ENCODE results near the gene ZFR2. TPM values are rescaled to one million over a fixed set of nuclear protein-coding genes. Genes with fewer than 3 reads are reported as not detected.

The ZFR2 gene
- total RNA-seq, result not detected

DNA sequence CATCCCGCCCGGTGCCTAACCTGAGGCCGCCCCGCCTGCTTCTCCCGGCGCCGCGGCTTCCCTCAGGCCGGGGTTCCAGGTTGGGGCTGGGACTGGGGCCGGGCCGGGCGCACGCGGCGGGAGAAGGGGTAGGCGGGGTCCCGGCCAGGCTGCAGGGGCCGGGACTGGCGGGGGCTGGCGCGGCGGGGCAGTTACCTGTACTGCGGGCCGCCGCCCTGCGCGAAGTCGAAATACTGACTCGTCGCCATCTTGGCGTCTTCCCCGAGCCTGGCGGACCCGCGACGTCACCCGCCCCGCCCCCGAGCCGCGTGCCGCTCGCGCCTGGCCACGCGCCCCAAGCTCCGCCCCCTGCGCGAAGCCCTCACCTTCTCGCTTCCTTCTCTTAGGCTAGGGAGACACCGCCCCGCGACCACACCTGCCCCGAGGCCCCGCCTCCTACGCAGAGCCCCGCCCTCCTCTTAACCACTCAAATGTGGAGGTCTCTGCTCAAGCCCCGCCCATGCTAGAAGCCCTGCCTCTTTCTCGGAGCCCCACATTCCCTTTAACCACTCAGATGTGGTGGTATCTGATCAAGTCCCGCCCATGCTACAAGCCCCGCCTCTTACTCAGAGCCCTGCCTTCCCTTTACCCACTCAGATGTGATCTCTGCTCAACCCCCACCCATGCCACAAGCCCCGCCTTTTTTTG lies at the start of gene ZFR2:
TSS of gene ZFR2 (minus strand) at position 269 of the 687 bp plus-strand sequence. CDS start at position 248, 21 bp downstream.
- TF ChIP-seq, protein P1, sequence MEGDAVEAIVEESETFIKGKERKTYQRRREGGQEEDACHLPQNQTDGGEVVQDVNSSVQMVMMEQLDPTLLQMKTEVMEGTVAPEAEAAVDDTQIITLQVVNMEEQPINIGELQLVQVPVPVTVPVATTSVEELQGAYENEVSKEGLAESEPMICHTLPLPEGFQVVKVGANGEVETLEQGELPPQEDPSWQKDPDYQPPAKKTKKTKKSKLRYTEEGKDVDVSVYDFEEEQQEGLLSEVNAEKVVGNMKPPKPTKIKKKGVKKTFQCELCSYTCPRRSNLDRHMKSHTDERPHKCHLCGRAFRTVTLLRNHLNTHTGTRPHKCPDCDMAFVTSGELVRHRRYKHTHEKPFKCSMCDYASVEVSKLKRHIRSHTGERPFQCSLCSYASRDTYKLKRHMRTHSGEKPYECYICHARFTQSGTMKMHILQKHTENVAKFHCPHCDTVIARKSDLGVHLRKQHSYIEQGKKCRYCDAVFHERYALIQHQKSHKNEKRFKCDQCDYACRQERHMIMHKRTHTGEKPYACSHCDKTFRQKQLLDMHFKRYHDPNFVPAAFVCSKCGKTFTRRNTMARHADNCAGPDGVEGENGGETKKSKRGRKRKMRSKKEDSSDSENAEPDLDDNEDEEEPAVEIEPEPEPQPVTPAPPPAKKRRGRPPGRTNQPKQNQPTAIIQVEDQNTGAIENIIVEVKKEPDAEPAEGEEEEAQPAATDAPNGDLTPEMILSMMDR (IDR thresholded peaks at IDR 0.05), result no peak
- no peak for TF ChIP-seq POLR2A (IDR thresholded peaks at IDR 0.05)
- H3K4me3 ChIP-seq (replicated peaks in 1 of 3), result no peak within 1 kb of the TSS
- intact Hi-C loops (cut with DNase I), result no loop called here
- H3K36me3 ChIP-seq, result no peaks in the 10 kb centered on the region
- peaks cover 16% of the 10 kb centered on the region for H3K27me3 ChIP-seq
- no peaks in the 10 kb centered on the region for H3K9me3 ChIP-seq
- no peak for DNase-seq
- WGBS, 2 donors, result 14 to 20% methylated on average over 16 to 17 of the region's 62 CpGs
- no peak within 1 kb of the TSS for H3K27ac ChIP-seq
- H3K4me1 ChIP-seq, result peaks cover 0 to 5% of the 10 kb centered on the region in 2 donors

- H3K4me1 ChIP-seq, result no peaks in the 10 kb centered on the region
- no peak for DNase-seq
- H3K9me3 ChIP-seq, result no peaks in the 10 kb centered on the region
- intact Hi-C loops (cut with DNase I), result no loop called here
- H3K27ac ChIP-seq, result no peak overlapping the region
- no peaks in the 10 kb centered on the region for H3K36me3 ChIP-seq
- TF ChIP-seq POLR2A (IDR thresholded peaks at IDR 0.05), result no peak
- TF ChIP-seq, protein P1 (IDR thresholded peaks at IDR 0.05), result no peak
- WGBS, 2 donors, result 91 to 93% methylated on average over 5 of the region's 5 CpGs
- H3K4me3 ChIP-seq (replicated peaks in 1 of 3), result no peak overlapping the region
- no peaks in the 10 kb centered on the region for H3K27me3 ChIP-seq
Measured at GRCh38 chr19:3916033-3916432, 47.2 kb upstream of the ZFR2 start.

DNA sequence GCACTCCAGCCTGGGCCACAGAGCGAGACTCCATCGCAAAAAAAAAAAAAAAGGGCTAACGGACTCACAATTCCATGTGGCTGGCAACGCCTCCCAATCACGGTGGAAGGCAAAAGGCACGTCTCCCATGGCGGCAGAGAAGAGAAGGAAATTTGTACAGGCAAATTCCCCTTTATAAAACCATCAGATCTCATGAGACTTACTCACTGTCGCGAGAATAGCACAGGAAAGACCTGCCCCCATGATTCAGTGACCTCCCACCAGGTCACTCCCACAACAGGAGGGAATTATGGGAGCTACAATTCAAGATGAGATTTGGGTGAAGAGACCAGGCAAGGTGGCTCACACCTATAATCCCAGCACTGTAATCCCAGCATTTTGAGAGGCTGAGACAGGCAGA lies 45.4 kb upstream of the ZFR2 start:
- Histone ChIP-seq H3K4me1 (no peaks in the 10 kb centered on the region), H3K27me3 (no peaks in the 10 kb centered on the region), H3K4me3 (replicated peaks in 1 of 3) (no peak overlapping the region), H3K27ac (no peak overlapping the region), H3K36me3 (no peaks in the 10 kb centered on the region), H3K9me3 (no peaks in the 10 kb centered on the region)
- no peak for TF ChIP-seq POLR2A (IDR thresholded peaks at IDR 0.05)
- TF ChIP-seq, protein P1 (IDR thresholded peaks at IDR 0.05), result no peak
- intact Hi-C loops (cut with DNase I), result no loop called here
- DNase-seq, result no peak
- WGBS, 2 donors, result 84 to 92% methylated on average over 9 of the region's 9 CpGs

GRCh38 chr19:3910105-3910504 lies 41.3 kb upstream of the ZFR2 start:
- intact Hi-C loops (cut with DNase I), result no loop called here
- 94 to 100% methylated on average over 1 of the region's 1 CpG for WGBS, 2 donors

More at GRCh38 chr19:3910105-3910504, 41.3 kb upstream of the ZFR2 start:
- no peak for DNase-seq
- H3K4me1 ChIP-seq, result no peaks in the 10 kb centered on the region
- no peak overlapping the region for H3K4me3 ChIP-seq (replicated peaks in 1 of 3)
- H3K36me3 ChIP-seq, result no peaks in the 10 kb centered on the region
- no peaks in the 10 kb centered on the region for H3K27me3 ChIP-seq
- no peak for TF ChIP-seq POLR2A (IDR thresholded peaks at IDR 0.05)
- TF ChIP-seq, protein P1 (IDR thresholded peaks at IDR 0.05), result no peak
- H3K27ac ChIP-seq, result no peak overlapping the region
- no peaks in the 10 kb centered on the region for H3K9me3 ChIP-seq
